IgD-negative memory B cell (primary cell): Measurements from ENCODE around the gene RAB4A. TPM values are rescaled to one million over a fixed set of nuclear protein-coding genes. Genes with fewer than 3 reads are reported as not detected.

ENCODE experiments used
- H3K27ac Mint-ChIP-seq, 3 donors: one replicate each; pipeline ENCODE4 v1.8.0; 2020 to 2022; ENCODE audit warnings: mild to moderate bottlenecking in 3 of 3, mixed read lengths in 3 of 3, moderate library complexity in 1 of 3
- H3K27me3 Mint-ChIP-seq: one replicate; pipeline ENCODE4 v1.8.0; 2021; ENCODE audit warnings: mixed read lengths
- H3K36me3 Mint-ChIP-seq: one replicate; pipeline ENCODE4 v1.8.0; 2020; ENCODE audit warnings: mild to moderate bottlenecking, mixed read lengths
- H3K4me1 Mint-ChIP-seq, 3 donors: one replicate each; pipeline ENCODE4 v1.8.0; 2020 to 2022; ENCODE audit warnings: mixed read lengths in 3 of 3, mild to moderate bottlenecking in 1 of 3
- H3K4me3 Mint-ChIP-seq, 4 donors: one replicate each; pipeline ENCODE4 v1.8.0; 2020 to 2022; ENCODE audit warnings: mild to moderate bottlenecking in 4 of 4, mixed read lengths in 4 of 4, moderate library complexity in 3 of 4
- H3K9me3 Mint-ChIP-seq, 3 donors: one replicate each; pipeline ENCODE4 v1.8.0; 2020 to 2021; ENCODE audit warnings: mixed read lengths in 3 of 3, mild to moderate bottlenecking in 1 of 3
- polyA plus RNA-seq: library from polyadenylated mRNA; unstranded; fragments of 300-500 nt; fragmentation: Illumina TruSeq; gene quantifications from one replicate; pipeline ENCODE4 v1.2.3, GENCODE V29; 2021

The RAB4A gene
- polyA plus RNA-seq, 1 donor from 2014 or later = 37.8 TPM

DNA sequence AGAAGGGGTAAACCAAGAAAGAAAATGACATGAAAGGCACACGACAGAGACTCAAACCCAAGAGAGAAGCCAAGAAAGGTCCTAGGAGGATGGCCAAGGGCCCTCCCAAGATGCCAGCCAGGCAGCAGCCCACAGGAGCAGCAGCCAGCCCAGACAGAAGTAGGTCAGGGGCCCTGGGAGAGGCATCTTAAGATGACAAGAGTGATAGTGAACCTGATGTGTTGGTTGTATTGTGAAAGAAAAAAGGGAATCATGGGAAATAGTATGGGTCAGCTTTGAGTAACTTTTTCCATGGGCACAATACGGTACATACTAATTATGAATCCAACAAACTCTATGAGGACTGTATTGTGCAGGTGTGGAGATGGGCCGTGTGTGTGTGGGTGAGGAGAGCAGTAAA lies 68.6 kb downstream of the RAB4A start:
- H3K27me3 Mint-ChIP-seq = no peaks in the 10 kb centered on the region
- H3K36me3 Mint-ChIP-seq = peaks cover 5% of the 10 kb centered on the region
- H3K4me1 Mint-ChIP-seq = peaks cover 28 to 49% (median 33%) of the 10 kb centered on the region in 3 donors
- H3K27ac Mint-ChIP-seq = peak overlapping the region in 1 of 3 donors; percentile 55
- peaks cover 0 to 2% (median 0%) of the 10 kb centered on the region in 3 donors for H3K9me3 Mint-ChIP-seq
- H3K4me3 Mint-ChIP-seq = peak overlapping the region in 1 of 4 donors; percentile 87

DNA sequence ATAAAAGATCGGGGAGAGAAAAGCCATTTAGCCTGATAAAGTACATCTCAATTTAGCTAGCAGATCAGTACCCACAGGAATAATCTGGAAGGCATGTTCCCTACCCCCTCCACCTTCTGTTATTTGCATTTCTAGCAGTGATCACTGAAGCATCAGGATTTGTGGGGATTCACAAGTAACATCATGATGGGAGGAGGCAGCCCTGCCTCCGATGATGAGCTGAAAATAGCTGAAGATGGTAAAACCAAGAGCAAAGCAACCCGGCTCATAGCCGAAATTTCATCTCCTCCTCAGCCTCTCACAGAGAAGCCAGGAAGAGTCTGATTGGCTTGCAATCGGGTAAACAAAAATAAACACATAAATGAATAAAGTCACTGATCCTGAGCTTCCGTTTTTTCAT lies 69.6 kb downstream of the RAB4A start:
- Mint-ChIP-seq H3K9me3 (no peaks in the 10 kb centered on the region), H3K4me3 (peak overlapping the region; percentile 70 to 97 (median 90)), H3K4me1 (peaks cover 28 to 50% (median 33%) of the 10 kb centered on the region in 3 donors), H3K36me3 (peaks cover 3% of the 10 kb centered on the region), H3K27ac (peak overlapping the region in 1 of 3 donors; percentile 55), H3K27me3 (peaks cover 6% of the 10 kb centered on the region)

DNA sequence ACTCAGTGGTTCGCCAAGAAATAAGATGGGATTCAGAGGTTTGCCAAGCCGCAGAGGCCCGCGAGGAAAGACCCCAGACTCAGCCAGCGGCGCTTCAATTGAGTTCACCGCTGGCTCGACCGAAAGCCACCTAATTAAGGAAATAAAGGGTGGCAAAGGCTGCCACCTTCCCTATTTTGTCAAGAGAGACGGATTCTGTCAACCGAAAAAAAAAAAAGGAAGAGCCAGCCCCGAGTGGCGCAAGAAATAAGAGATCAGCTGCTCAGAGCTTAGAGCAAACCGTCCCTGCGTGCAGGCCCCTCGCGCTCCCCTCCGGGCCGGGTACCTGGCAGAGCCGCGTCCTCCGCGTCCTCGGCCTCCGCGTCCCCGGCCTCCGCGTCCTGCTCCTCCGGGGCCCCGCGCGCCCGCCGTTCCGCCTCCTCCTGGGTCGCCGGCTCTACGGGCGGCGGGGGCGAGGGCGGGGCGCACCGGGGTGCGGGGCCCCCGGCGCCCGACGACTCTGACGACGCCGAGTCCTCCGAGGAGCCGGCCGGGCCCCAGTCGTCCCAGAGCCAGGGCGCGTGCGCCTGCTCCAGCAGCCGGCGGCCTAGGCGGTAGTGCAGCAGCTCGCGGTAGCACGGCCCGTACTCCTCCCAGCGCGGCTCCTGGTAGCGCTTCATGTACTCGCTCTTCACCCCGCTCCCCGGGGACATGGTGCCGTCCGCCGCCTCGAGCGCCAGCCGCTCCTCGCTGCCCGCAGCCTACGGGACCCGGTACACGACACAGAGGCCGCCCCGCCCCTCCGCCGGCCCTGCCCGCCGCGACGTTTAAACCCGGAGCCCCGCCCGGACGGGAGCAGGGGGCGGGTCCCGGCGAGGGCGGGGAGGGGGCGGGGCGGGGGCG lies 71.1 kb downstream of the RAB4A start:
- Mint-ChIP-seq H3K4me1 (peaks cover 28 to 50% (median 33%) of the 10 kb centered on the region in 3 donors), H3K27me3 (peaks cover 9% of the 10 kb centered on the region), H3K9me3 (no peaks in the 10 kb centered on the region), H3K27ac (peak overlapping the region; percentile 80 to 82 (median 81)), H3K36me3 (peaks cover 3% of the 10 kb centered on the region), H3K4me3 (peak overlapping the region; percentile 88 to 97 (median 92))

DNA sequence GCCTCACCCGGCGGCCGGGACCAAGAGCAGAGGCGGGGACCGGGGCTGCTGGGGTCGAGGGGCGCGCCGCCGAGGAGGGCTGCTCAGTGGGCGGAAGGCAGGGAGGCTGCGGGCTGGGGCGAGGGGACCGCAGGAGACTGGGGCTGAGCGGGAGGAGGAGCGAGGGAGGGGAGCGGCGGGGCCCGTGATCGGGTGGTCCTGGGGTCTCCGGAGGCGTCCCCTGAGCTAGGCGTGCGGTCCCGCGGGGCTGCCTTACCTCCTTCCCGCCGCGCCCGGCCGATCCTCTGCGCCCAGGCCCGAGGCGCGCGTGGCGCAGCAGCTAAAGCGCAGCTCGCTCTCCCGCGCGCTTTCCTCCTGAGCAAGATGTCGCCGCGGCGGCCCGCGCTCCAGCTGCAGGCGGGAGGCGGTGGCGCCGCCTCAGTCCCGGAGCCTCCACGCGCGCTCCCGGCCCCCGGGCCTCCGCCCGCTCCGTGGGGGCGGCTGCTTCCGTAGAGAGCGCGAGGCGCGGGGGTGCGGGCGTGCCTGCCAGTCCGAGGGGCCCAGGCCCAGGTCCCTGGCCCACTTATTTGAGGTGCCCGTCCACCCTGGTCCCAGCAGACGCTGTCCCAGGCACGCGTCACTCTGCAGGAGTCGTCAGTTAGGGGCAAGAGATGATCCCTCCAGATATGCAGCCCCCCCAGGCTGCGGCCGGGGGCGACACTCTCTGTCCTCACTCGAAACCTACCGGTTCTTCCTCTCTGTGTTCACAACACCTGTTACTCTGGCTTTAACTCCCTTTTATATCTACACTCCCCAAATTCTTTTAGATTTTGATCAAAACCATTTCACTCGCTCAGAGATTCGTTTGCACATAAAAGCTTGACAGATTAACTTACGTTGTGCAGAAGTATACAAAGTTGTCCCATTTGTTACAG lies 72.0 kb downstream of the RAB4A start, which contains the start of gene CCSAP:
CCSAP (minus strand) TSS at position 392 of the 914 bp plus-strand sequence. CDS start 582 bp downstream, outside the sequence.
- H3K27ac Mint-ChIP-seq = peak within 1 kb of the TSS; percentile 80 to 92 (median 81)
- peaks cover 24 to 42% (median 33%) of the 10 kb centered on the region in 3 donors for H3K4me1 Mint-ChIP-seq
- H3K27me3 Mint-ChIP-seq = peaks cover 12% of the 10 kb centered on the region
- H3K9me3 Mint-ChIP-seq = no peaks in the 10 kb centered on the region
- peak within 1 kb of the TSS; percentile 88 to 97 (median 92) for H3K4me3 Mint-ChIP-seq
- peaks cover 3% of the 10 kb centered on the region for H3K36me3 Mint-ChIP-seq

DNA sequence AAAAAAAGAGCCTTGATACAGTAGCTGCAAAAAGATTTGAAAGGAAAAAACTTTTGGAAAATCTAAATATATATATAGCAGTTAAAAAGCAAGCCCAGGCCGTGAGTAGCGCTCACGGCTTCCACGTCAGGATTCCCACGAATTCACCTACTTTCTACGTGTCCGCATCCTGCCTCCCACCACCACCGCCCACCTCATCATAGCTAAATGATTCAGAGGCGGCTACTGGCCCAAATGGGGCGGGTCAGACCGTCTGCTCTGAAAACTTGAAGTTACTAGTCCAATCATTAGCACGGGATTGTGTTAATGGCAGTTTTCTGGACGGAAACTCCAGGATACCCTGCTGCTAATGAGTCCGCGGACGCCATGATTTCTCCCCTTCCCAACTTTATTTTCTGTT lies 73.2 kb downstream of the RAB4A start:
- Mint-ChIP-seq H3K9me3 (no peaks in the 10 kb centered on the region), H3K4me1 (peaks cover 19 to 33% (median 25%) of the 10 kb centered on the region in 3 donors), H3K4me3 (peak overlapping the region; percentile 73 to 91 (median 86)), H3K36me3 (no peaks in the 10 kb centered on the region), H3K27ac (peak overlapping the region in 1 of 3 donors; percentile 70), H3K27me3 (peaks cover 12% of the 10 kb centered on the region)

DNA sequence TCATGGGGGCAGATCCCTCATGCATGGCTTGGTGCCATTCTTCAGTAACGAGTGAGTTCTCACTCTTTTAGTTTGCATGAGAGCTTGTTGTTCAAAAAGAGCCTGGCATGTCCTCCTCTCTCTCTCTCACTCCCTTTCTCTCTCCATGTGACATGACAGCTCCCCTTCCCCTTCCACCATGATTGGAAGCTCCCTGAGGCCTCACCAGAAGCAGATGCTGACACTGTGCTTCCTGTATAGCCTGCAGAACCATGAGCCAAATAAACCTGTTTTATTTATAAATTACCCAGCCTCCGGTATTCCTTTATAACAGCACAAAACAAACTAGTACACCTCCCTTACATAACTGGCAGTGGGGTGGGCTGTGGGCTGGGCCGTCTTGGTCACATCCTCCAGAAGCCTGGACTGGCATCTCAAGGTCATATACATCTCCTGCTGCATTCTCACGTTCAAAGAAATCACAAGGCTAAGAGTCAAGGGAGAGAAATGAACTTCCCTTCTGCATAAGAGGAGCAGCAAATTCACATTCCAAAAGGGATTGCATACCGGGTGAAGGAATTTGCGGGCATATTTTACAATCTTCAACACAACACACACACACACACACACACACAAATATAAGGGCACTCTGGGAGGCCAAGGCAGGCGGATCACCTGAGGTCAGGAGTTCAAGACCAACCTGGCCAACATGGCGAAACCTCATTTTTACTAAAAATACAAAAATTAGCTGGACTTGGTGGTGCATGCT lies 74.2 kb downstream of the RAB4A start:
- Mint-ChIP-seq H3K27ac (peak overlapping the region in 1 of 3 donors; percentile 70), H3K36me3 (no peaks in the 10 kb centered on the region), H3K4me1 (peaks cover 19 to 25% (median 19%) of the 10 kb centered on the region in 3 donors), H3K27me3 (peaks cover 17% of the 10 kb centered on the region), H3K9me3 (no peaks in the 10 kb centered on the region), H3K4me3 (peak overlapping the region; percentile 30 to 91 (median 60))

DNA sequence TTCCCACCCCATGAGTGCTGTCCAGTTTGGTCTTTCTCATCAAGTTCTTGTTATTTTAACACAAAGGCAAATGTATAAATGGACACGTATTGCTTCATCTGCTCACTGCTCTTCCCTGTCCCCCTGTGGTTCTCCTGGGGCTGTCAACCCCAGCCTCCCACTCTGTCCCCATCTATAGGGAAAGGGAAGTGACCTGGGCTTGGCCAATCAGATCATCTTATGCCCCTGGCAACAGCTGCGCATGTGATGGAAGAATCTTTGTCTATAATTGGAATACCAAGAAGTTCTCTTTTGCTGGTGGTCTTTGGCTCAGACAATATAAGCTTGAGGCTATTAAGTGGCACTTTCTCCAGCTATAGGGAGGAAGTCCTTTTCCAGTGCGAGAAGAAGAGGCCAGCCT lies 76.6 kb downstream of the RAB4A start:
- Mint-ChIP-seq H3K9me3 (no peaks in the 10 kb centered on the region), H3K27me3 (peaks cover 21% of the 10 kb centered on the region), H3K36me3 (no peaks in the 10 kb centered on the region), H3K4me1 (peaks cover 6 to 11% (median 6%) of the 10 kb centered on the region in 3 donors), H3K4me3 (peak overlapping the region in 1 of 4 donors; percentile 25), H3K27ac (no peak overlapping the region)

DNA sequence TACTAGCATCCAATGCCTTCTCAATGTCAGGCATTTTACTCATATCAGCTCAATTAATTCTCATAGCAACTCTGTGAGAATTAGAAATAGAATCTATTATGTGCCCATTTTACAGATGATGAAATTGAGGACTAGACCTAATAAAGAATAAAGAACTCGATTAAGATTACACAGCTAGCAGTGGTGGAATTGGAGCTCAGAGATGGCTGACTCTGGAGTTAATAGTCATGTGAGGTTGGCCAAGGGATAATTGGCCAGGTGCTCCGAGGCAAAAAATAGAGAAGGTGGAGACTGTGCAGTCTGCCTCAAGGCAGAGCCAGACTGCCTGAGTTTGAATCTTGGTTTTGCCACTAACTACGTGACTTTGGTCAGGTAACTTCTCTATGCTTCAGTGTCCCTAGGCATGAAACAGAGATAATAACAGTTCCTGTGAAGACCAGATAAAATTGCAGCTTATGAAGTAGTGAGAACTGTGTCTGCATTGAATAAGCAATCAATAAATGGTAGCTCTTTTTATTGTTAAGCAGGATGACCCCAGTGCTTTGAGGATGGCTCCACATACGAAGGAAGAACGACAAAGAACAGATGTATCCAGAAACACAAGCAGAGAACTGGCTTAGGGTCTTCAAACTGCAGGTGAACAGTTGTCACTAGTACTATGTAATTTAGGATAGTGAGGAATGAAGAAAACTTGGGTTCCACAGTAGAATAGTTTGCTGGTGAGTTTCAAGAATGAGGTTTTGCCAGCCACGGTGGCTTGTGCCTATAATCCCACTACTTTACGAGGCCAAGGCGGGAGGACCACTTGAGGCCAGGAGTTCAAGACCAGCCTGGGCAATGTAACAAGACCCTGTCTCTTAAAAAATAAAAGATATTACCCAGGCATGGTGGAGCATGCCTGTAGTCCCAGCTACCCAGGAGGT lies 78.8 kb downstream of the RAB4A start:
- H3K4me1 Mint-ChIP-seq = no peaks in the 10 kb centered on the region
- H3K27ac Mint-ChIP-seq = no peak overlapping the region
- H3K4me3 Mint-ChIP-seq = no peak overlapping the region
- no peaks in the 10 kb centered on the region for H3K9me3 Mint-ChIP-seq
- H3K27me3 Mint-ChIP-seq = peaks cover 20% of the 10 kb centered on the region
- peaks cover 2% of the 10 kb centered on the region for H3K36me3 Mint-ChIP-seq

DNA sequence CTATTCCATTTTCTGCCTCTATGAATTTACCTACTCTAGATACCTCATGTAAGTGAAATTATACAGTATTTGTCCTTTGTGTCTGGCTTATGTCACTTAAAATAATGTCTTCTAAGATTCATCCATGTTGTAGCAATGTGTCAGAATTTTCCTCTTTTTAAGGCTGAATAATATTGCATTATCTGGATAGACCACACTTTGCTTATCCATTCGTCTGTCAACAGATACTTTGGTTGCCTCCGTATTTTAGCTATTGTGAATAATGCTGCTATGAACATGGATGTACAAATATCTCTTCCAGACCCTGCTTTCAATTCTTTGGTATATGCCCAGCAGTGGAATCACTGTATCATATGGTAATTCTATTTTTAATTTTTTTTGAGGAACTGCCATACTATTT lies 82.1 kb downstream of the RAB4A start:
- H3K27me3 Mint-ChIP-seq = peaks cover 15% of the 10 kb centered on the region

DNA sequence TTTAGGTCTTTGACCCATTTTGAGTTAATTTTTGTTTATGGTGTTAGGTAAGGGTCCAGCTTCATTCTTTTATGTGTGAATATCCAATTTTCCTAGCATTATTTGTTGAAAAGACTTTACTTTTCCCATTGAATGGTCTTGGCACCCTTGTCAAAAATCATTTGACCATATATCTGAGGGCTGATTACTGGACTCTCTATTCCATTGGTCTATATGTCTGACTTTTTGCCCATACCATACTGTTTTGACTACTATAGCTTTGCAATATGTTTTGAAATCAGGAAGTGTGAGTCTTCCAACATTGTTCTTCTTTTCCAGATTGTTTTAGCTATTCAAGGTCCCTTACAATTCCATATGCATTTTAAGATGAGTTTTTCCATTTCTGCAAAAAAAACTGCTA lies 83.3 kb downstream of the RAB4A start:
- Mint-ChIP-seq H3K4me1 (no peaks in the 10 kb centered on the region), H3K27ac (no peak overlapping the region), H3K9me3 (peaks cover 0 to 8% (median 3%) of the 10 kb centered on the region in 3 donors), H3K27me3 (peaks cover 16% of the 10 kb centered on the region), H3K4me3 (no peak overlapping the region), H3K36me3 (peaks cover 5% of the 10 kb centered on the region)

More for the DNA sequence above, 82.1 kb downstream of the RAB4A start:
- H3K36me3 Mint-ChIP-seq = peaks cover 5% of the 10 kb centered on the region
- H3K4me1 Mint-ChIP-seq = no peaks in the 10 kb centered on the region
- H3K9me3 Mint-ChIP-seq = peaks cover 0 to 6% (median 3%) of the 10 kb centered on the region in 3 donors
- no peak overlapping the region for H3K27ac Mint-ChIP-seq
- no peak overlapping the region for H3K4me3 Mint-ChIP-seq

Other genes starting within 250 kb of the RAB4A start
- gene CCSAP, start 71.9 kb downstream of the RAB4A start, polyA plus RNA-seq = 2.2 TPM
- gene ACTA1, start 163.0 kb downstream of the RAB4A start, polyA plus RNA-seq = not detected
- gene NUP133, start 237.2 kb downstream of the RAB4A start, polyA plus RNA-seq = 16.3 TPM